ENCODE measurements around the gene WDR5.

The WDR5 gene

DNA sequence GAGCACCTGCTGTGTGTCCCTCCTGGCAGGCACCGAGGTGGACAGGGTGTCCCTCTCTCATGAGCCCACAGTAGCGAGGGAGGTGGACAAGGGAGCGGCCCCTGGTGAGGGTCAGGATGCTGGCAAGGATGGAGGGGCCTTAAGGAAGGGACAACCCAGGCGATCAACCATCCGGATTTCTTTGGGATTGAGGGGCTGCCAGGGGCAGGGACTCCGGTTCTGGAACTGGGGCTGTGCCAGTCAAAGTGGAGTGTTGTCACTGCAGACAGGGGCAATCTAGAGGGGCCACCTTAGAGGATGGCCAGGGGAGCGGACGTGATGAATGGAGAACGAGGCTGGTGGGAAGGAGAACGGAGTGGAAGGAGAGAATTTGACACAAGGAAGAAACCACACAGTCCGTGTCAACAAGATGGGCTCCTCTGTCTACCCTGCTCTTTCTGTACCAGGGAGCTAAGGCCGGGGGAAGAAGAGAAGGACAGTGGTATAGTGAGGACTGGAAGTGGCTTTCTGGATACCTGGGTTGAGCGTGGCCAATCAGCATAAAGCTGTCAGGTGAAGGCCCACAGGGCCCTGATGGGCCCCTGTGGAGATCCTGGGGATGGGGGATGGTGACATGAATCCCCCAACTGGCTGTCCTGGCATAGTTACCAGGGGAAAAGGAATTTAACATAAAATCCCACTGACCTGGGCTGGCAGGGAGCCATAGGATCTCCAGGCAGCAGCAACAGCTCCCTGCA lies 4.2 kb upstream of the WDR5 start:
- H3K27ac ChIP-seq = no peak overlapping the region
- no peak for DNase-seq (ENCODE audit: low read depth, low spot score)

GRCh38 chr9:134132208-134132870 lies 3.5 kb upstream of the WDR5 start:
- DNase-seq (ENCODE audit: low read depth, low spot score) = no peak
- no peak overlapping the region for H3K27ac ChIP-seq

DNA sequence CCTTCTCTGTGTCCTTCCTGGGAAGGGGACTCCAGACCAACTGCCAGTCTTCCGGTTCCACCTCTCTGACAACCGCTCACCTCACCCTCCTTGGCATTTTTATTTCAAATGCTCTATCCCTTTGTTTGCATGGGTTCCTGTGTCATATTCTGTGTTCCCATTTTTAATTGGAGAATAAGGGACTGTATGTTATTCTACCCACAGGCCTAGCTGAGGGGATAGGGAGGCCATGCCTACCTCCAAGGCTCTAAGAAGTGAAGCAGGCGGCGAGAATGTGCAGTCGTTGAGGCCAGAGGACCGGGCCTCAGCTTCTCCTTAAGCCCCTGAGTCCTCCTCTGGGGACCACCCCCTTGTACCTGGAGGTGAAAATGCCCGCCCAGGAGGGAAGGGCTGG lies 936 bp upstream of the WDR5 start:
- peak overlapping the region; percentile 77 for H3K27ac ChIP-seq
- DNase-seq (ENCODE audit: low read depth, low spot score) = no peak

- H3K27ac ChIP-seq = peak overlapping the region; percentile 77
- DNase-seq (ENCODE audit: low read depth, low spot score) = no peak
Measured at GRCh38 chr9:134136118-134136995, 475 bp downstream of the WDR5 start.

GRCh38 chr9:134136996-134137299 lies 1.1 kb downstream of the WDR5 start:
- peak overlapping the region; percentile 77 for H3K27ac ChIP-seq
- no peak for DNase-seq (ENCODE audit: low read depth, low spot score)

- no peak for DNase-seq (ENCODE audit: low read depth, low spot score)
Measured at GRCh38 chr9:134138292-134138691, 2.4 kb downstream of the WDR5 start.

GRCh38 chr9:134139081-134139480 lies 3.2 kb downstream of the WDR5 start:
- no peak for DNase-seq (ENCODE audit: low read depth, low spot score)
- no peak overlapping the region for H3K27ac ChIP-seq

More at GRCh38 chr9:134138292-134138691, 2.4 kb downstream of the WDR5 start:
- H3K27ac ChIP-seq = no peak overlapping the region

DNA sequence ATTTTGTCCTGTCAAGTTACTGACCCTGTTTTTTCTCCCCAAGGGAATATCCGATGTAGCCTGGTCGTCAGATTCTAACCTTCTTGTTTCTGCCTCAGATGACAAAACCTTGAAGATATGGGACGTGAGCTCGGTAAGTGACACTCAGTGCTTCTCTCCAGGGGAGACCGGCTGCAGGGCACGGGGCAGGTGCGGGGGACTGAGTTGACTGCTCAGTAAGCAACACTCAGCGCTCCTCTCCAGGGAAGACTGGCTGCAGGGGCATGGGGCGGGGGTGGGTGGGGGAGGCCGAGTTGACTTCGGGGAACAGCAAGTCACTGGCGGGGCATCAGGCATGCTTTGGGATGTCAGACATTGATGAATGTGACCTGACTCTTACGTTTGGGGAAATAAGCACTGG lies 6.0 kb downstream of the WDR5 start:
- DNase-seq (ENCODE audit: low read depth, low spot score) = no peak
- no peak overlapping the region for H3K27ac ChIP-seq

- DNase-seq (ENCODE audit: low read depth, low spot score) = no peak
- H3K27ac ChIP-seq = no peak overlapping the region
Measured at GRCh38 chr9:134144801-134145200, 8.9 kb downstream of the WDR5 start.

GRCh38 chr9:134145262-134145661 lies 9.4 kb downstream of the WDR5 start:
- DNase-seq (ENCODE audit: low read depth, low spot score) = no peak
- H3K27ac ChIP-seq = no peak overlapping the region

- peak; percentile 14 for DNase-seq (ENCODE audit: low read depth, low spot score)
Measured at GRCh38 chr9:134146774-134147493, 11.1 kb downstream of the WDR5 start.

GRCh38 chr9:134149380-134149779 lies 13.5 kb downstream of the WDR5 start:
- DNase-seq (ENCODE audit: low read depth, low spot score) = no peak

More at GRCh38 chr9:134146774-134147493, 11.1 kb downstream of the WDR5 start:
- H3K27ac ChIP-seq = no peak overlapping the region

GRCh38 chr9:134150557-134151214 lies 14.8 kb downstream of the WDR5 start:
- no peak overlapping the region for H3K27ac ChIP-seq
- DNase-seq (ENCODE audit: low read depth, low spot score) = no peak

More at GRCh38 chr9:134149380-134149779, 13.5 kb downstream of the WDR5 start:
- H3K27ac ChIP-seq = no peak overlapping the region

DNA sequence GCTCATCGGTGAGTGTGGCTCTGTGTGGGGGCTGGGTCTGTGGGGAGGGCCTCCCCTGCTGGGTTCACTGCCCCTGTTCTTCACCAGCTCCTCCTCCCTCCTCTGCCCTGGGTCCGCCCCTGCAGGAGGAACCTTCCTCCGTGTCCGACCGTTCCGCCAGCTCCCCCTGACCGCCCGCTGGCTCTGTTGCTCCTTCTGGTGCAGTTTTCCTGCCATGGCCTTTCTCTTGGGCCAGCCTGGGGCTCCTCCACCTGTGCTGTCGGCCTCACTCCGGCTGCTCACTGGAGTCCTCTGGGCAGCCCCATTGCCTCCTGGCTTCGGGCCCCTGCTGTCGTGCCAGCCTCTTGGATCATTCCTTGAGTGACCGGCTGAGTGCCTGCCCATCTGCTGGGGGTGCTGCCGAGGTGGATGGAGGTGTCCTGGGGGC lies 16.2 kb downstream of the WDR5 start:
- no peak for DNase-seq (ENCODE audit: low read depth, low spot score)
- H3K27ac ChIP-seq = no peak overlapping the region

- no peak overlapping the region for H3K27ac ChIP-seq
- no peak for DNase-seq (ENCODE audit: low read depth, low spot score)
Measured at GRCh38 chr9:134152488-134152887, 16.6 kb downstream of the WDR5 start.

GRCh38 chr9:134153450-134153849 lies 17.6 kb downstream of the WDR5 start:
- no peak overlapping the region for H3K27ac ChIP-seq
- no peak for DNase-seq (ENCODE audit: low read depth, low spot score)

DNA sequence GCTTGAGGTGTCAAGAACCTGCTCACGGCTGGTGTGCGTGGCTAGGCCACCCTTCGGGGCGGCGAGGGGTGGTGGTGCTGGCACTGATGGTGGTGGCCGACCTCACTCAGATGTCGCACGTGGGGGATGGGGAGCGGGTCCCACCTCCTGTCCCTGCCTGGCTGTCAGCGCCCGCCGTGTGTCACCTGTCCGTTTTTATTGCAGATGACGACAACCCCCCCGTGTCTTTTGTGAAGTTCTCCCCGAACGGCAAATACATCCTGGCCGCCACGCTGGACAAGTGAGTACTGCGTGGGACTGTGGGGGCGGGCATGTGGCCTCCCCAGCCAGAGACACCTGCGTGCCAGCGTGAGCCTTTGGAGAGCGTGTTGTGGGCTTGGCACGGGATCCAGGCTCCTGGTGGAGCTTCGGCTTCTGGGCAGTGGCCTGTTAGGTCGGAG lies 18.4 kb downstream of the WDR5 start:
- H3K27ac ChIP-seq = no peak overlapping the region
- DNase-seq (ENCODE audit: low read depth, low spot score) = no peak

DNA sequence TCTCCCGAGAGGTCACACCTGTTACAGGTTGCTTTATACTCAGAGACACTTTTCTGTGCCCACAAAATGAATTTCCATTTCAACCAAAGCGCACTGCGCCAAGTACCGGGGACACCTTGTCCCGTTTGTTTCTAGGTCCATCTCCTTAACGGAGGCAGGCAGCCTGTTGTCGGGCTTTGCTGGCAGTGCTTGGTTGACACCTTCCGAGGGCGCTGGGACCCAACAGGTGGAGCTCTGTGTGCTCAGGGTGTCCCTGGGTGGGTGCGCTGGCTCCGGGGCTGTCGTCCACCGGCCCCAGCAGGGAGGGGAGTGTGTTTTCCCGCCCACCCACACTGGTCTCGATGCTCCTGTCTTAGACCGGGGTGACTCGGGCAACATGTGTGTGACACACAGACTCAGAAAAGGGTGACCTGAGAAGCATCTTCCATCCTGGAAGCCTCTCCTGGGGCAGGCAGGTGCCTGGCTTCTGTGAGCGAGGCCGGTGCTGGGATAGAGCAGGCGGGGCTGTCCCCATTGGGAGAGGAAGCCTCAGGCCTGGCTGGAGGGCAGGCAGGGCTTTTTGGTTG lies 20.0 kb downstream of the WDR5 start:
- H3K27ac ChIP-seq = no peak overlapping the region
- DNase-seq (ENCODE audit: low read depth, low spot score) = no peak

- DNase-seq (ENCODE audit: low read depth, low spot score) = no peak
- no peak overlapping the region for H3K27ac ChIP-seq
Measured at GRCh38 chr9:134156564-134157377, 20.9 kb downstream of the WDR5 start.

Measured in epithelial cell of prostate (primary cell).